Neuronal stem cell (in vitro differentiated cells): Measurements from ENCODE around the gene GABRE.

Experiments used
- DNase-seq: peaks from one replicate; pipeline ENCODE4 v3.0.0-alpha.2; 2013; ENCODE audit warnings: low spot score
- H2AFZ ChIP-seq: one replicate; pipeline ENCODE4 v1.6.1; 2013; ENCODE audit warnings: mild to moderate bottlenecking, low read length, inconsistent platforms
- H2AK5ac ChIP-seq: 2 replicates; pipeline ENCODE4 v1.6.1; 2013; ENCODE audit warnings: low read depth, mild to moderate bottlenecking, inconsistent platforms, low read length, moderate library complexity, mixed read lengths
- H2BK120ac ChIP-seq: 2 replicates; pipeline ENCODE4 v1.6.1; 2013; ENCODE audit warnings: low read depth, mild to moderate bottlenecking, inconsistent platforms, low read length, moderate library complexity, mixed read lengths
- H2BK12ac ChIP-seq: one replicate; pipeline ENCODE4 v1.6.1; 2013; ENCODE audit warnings: low read length, inconsistent platforms
- H2BK15ac ChIP-seq: 2 replicates; pipeline ENCODE4 v1.6.1; 2013; ENCODE audit warnings: mild to moderate bottlenecking, low read length, inconsistent platforms, mixed read lengths
- H2BK5ac ChIP-seq: one replicate; pipeline ENCODE4 v1.6.1; 2013; ENCODE audit warnings: inconsistent platforms, mild to moderate bottlenecking, low read length, moderate library complexity
- H3K14ac ChIP-seq: one replicate; pipeline ENCODE4 v1.6.1; 2013; ENCODE audit warnings: low read length, inconsistent platforms
- H3K18ac ChIP-seq: 2 replicates; pipeline ENCODE4 v1.6.1; 2013; ENCODE audit warnings: low read length, inconsistent platforms
- H3K23ac ChIP-seq: 2 replicates; pipeline ENCODE4 v1.6.1; 2013; ENCODE audit warnings: low read depth, mild to moderate bottlenecking, mixed read lengths, low read length, inconsistent platforms; ENCODE audit not compliant: poor library complexity
- H3K27ac ChIP-seq: replicated peaks from 3 replicates; pipeline ENCODE4 v1.5.1; 2013; ENCODE audit warnings: low read length, inconsistent platforms
- H3K27me3 ChIP-seq, 3 experiments: 2 replicates each; pipeline ENCODE4 v1.6.1; 2013; ENCODE audit warnings: low read length in 3 of 3, mild to moderate bottlenecking in 2 of 3, inconsistent platforms in 1 of 3, low read depth in 1 of 3, mixed read lengths in 1 of 3, moderate library complexity in 1 of 3; ENCODE audit not compliant: control insufficient read depth in 3 of 3, insufficient read depth in 3 of 3
- H3K36me3 ChIP-seq, 2 donors: replicated peaks in 1 of 2; 2 replicates each; pipeline ENCODE4 v1.6.1; 2013; ENCODE audit warnings: low read length in 2 of 2; ENCODE audit not compliant: control insufficient read depth in 2 of 2, insufficient read depth in 2 of 2
- H3K4ac ChIP-seq: 2 replicates; pipeline ENCODE4 v1.6.1; 2013; ENCODE audit warnings: inconsistent platforms, mild to moderate bottlenecking, low read length, moderate library complexity
- H3K4me1 ChIP-seq, 2 donors: 1 replicate in 1 of 2; 2 replicates in 1 of 2; pipeline ENCODE4 v1.6.1; 2013; ENCODE audit warnings: low read length in 2 of 2, low read depth in 1 of 2; ENCODE audit not compliant: control insufficient read depth in 2 of 2, insufficient read depth in 1 of 2
- H3K4me2 ChIP-seq: one replicate; pipeline ENCODE4 v1.6.1; 2013; ENCODE audit warnings: mild to moderate bottlenecking, low read length, inconsistent platforms; ENCODE audit not compliant: insufficient read depth, poor library complexity, severe bottlenecking
- H3K4me3 ChIP-seq, 2 donors: 2 replicates each; pipeline ENCODE4 v1.5.1; 2013; ENCODE audit warnings: low read length in 2 of 2, mild to moderate bottlenecking in 2 of 2, inconsistent platforms in 1 of 2, moderate library complexity in 1 of 2
- H3K79me1 ChIP-seq: one replicate; pipeline ENCODE4 v1.6.1; 2013; ENCODE audit warnings: low read depth, mild to moderate bottlenecking, inconsistent platforms, low read length, moderate library complexity
- H3K9ac ChIP-seq: one replicate; pipeline ENCODE4 v1.6.1; 2013; ENCODE audit warnings: mild to moderate bottlenecking, low read depth, low read length, inconsistent platforms; ENCODE audit not compliant: poor library complexity
- H3K9me3 ChIP-seq, 2 donors: replicated peaks in 1 of 2; 2 replicates each; pipeline versions ENCODE3 to v1.6.1; 2013; ENCODE audit warnings: low read length in 2 of 2, mild to moderate bottlenecking in 2 of 2, inconsistent platforms in 1 of 2, low read depth in 1 of 2, mixed read lengths in 1 of 2, moderate library complexity in 1 of 2; ENCODE audit not compliant: control insufficient read depth in 2 of 2, insufficient read depth in 1 of 2
- H4K8ac ChIP-seq: one replicate; pipeline ENCODE4 v1.6.1; 2013; ENCODE audit warnings: low read depth, mild to moderate bottlenecking, inconsistent platforms, low read length, moderate library complexity
- H4K91ac ChIP-seq: one replicate; pipeline ENCODE4 v1.6.1; 2013; ENCODE audit warnings: low read length, low read depth, mild to moderate bottlenecking, inconsistent platforms; ENCODE audit not compliant: poor library complexity
- WGBS, 2 donors: extraction: QIAGEN DNeasy Blood & Tissue Kit; methylation state at CpG; one replicate each; pipeline ENCODE4 v1.1.7; 2013; ENCODE audit warnings: missing lambda C conversion rate in 2 of 2, mixed read lengths in 1 of 2; ENCODE audit not compliant: insufficient read length in 2 of 2, insufficient replicate concordance in 1 of 2; ENCODE audit errors: extremely low coverage in 2 of 2; 5-methylcytosine and 5-hydroxymethylcytosine counted together

Gene GABRE

GRCh38 chrX:151921866-151922265 lies 52.6 kb downstream of the GABRE start:
- H2BK5ac ChIP-seq: no peak overlapping the region
- H3K79me1 ChIP-seq: no peaks in the 10 kb centered on the region
- H4K8ac ChIP-seq: no peak overlapping the region
- H2BK120ac ChIP-seq: no peak overlapping the region
- no peak overlapping the region for H4K91ac ChIP-seq
- H3K4me1 ChIP-seq: no peaks in the 10 kb centered on the region
- H3K18ac ChIP-seq: no peak overlapping the region
- H3K36me3 ChIP-seq: no peaks in the 10 kb centered on the region
- H3K4me3 ChIP-seq: no peak overlapping the region
- H3K27ac ChIP-seq: no peak overlapping the region
- H3K14ac ChIP-seq: no peak overlapping the region
- no peak overlapping the region for H2AFZ ChIP-seq
- H2BK15ac ChIP-seq: no peak overlapping the region
- H3K23ac ChIP-seq: no peak overlapping the region
- no peak overlapping the region for H3K4me2 ChIP-seq
- no peak overlapping the region for H3K9ac ChIP-seq
- no peak overlapping the region for H2AK5ac ChIP-seq
- no peak for DNase-seq
- no peak overlapping the region for H2BK12ac ChIP-seq
- no CpG with 5 or more reads among the region's 5 CpGs for WGBS, 2 donors
- H3K9me3 ChIP-seq: no peaks in the 10 kb centered on the region
- no peaks in the 10 kb centered on the region for H3K27me3 ChIP-seq
- no peak overlapping the region for H3K4ac ChIP-seq

- H3K4me1 ChIP-seq: no peaks in the 10 kb centered on the region
- no peak overlapping the region for H3K14ac ChIP-seq
- no peak overlapping the region for H3K23ac ChIP-seq
- H3K4me3 ChIP-seq: no peak overlapping the region
- H3K4ac ChIP-seq: no peak overlapping the region
- no peak overlapping the region for H2BK12ac ChIP-seq
- no peak overlapping the region for H3K18ac ChIP-seq
- no peaks in the 10 kb centered on the region for H3K27me3 ChIP-seq
- no peak overlapping the region for H2BK120ac ChIP-seq
- H2BK15ac ChIP-seq: no peak overlapping the region
- no peak for DNase-seq
- no peak overlapping the region for H3K27ac ChIP-seq
- no peak overlapping the region for H4K8ac ChIP-seq
- no peak overlapping the region for H2BK5ac ChIP-seq
- H2AK5ac ChIP-seq: no peak overlapping the region
- H3K4me2 ChIP-seq: no peak overlapping the region
- no peak overlapping the region for H4K91ac ChIP-seq
- no CpG with 5 or more reads among the region's 10 CpGs for WGBS, 2 donors
- no peaks in the 10 kb centered on the region for H3K79me1 ChIP-seq
- no peaks in the 10 kb centered on the region for H3K9me3 ChIP-seq
- no peak overlapping the region for H3K9ac ChIP-seq
- no peaks in the 10 kb centered on the region for H3K36me3 ChIP-seq
- no peak overlapping the region for H2AFZ ChIP-seq
Observed at GRCh38 chrX:151921292-151921691, 53.2 kb downstream of the GABRE start.

GRCh38 chrX:151920530-151920929 lies 53.9 kb downstream of the GABRE start:
- Histone ChIP-seq H3K4me1 (no peaks in the 10 kb centered on the region), H2AFZ (no peak overlapping the region)
- no CpG with 5 or more reads among the region's 6 CpGs for WGBS, 2 donors

GRCh38 chrX:151920101-151920500 lies 54.4 kb downstream of the GABRE start:
- Histone ChIP-seq H3K4me1 (no peaks in the 10 kb centered on the region), H4K91ac (no peak overlapping the region), H3K23ac (no peak overlapping the region), H3K4ac (no peak overlapping the region), H3K18ac (no peak overlapping the region), H3K27ac (no peak overlapping the region), H4K8ac (no peak overlapping the region), H3K27me3 (no peaks in the 10 kb centered on the region), H3K9ac (no peak overlapping the region), H2BK15ac (no peak overlapping the region), H3K4me2 (no peak overlapping the region), H2AFZ (no peak overlapping the region), H3K4me3 (no peak overlapping the region), H2BK120ac (no peak overlapping the region), H3K14ac (no peak overlapping the region), H3K36me3 (no peaks in the 10 kb centered on the region), H2BK5ac (no peak overlapping the region), H3K9me3 (no peaks in the 10 kb centered on the region), H3K79me1 (no peaks in the 10 kb centered on the region), H2AK5ac (no peak overlapping the region), H2BK12ac (no peak overlapping the region)
- no peak for DNase-seq
- no CpG with 5 or more reads among the region's 12 CpGs for WGBS, 2 donors

More at GRCh38 chrX:151920530-151920929, 53.9 kb downstream of the GABRE start:
- Histone ChIP-seq H2AK5ac (no peak overlapping the region), H3K79me1 (no peaks in the 10 kb centered on the region), H2BK120ac (no peak overlapping the region), H2BK12ac (no peak overlapping the region), H3K9me3 (no peaks in the 10 kb centered on the region), H3K36me3 (no peaks in the 10 kb centered on the region), H3K18ac (no peak overlapping the region), H3K14ac (no peak overlapping the region), H3K4me2 (no peak overlapping the region), H2BK5ac (no peak overlapping the region), H3K9ac (no peak overlapping the region), H3K4me3 (no peak overlapping the region), H4K91ac (no peak overlapping the region), H3K27ac (no peak overlapping the region), H3K23ac (no peak overlapping the region), H3K4ac (no peak overlapping the region), H2BK15ac (no peak overlapping the region), H3K27me3 (no peaks in the 10 kb centered on the region), H4K8ac (no peak overlapping the region)
- no peak for DNase-seq
